Brain pericyte (primary cell): ENCODE measurements around the gene RLF.

Experiments
- DNase-seq: peaks from one replicate; pipeline ENCODE4 v3.0.0-alpha.2; 2012; ENCODE audit warnings: low read depth, low spot score

RLF gene

DNA sequence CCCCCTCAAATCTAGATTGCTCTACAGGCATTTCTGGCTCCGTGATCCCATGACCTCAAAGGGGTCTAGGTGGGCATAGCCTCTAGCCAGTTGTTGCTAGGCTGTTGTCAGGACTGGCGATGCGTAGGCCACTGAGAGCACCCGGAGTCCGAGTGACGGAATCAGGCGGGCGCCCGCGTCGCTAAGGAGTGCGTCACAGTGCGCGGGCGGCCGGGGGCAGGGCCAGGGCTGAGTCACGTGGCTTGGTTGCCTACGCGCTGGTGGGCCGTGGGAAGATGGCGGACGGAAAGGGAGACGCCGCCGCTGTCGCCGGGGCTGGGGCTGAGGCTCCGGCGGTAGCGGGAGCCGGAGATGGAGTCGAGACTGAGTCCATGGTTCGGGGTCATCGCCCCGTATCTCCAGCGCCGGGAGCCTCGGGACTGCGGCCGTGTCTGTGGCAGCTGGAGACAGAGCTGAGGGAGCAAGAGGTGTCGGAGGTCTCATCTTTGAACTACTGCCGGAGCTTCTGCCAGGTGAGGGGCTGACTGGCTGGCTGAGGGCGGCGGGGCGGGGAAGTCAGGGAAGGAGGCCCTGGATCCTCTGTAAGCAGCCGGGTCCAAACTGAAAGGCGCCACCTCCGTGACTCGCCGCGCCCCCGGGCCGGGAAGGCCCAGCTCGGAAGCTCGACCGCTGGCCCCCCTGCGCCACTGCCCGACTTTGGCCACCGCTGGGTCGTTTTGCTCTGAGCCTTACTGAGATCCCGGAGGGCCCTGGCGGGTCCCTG, at the start of gene RLF:
Gene RLF (plus strand): TSS at position 263 of the 763 bp plus-strand sequence. CDS start 13 bp downstream, at position 276.
- peak; percentile 84 for DNase-seq

- DNase-seq, result no peak
These were observed 46.8 kb upstream of the RLF start for GRCh38 chr1:40114400-40114799.

- no peak for DNase-seq
These were observed 41.1 kb upstream of the RLF start for GRCh38 chr1:40120128-40120527.

DNA sequence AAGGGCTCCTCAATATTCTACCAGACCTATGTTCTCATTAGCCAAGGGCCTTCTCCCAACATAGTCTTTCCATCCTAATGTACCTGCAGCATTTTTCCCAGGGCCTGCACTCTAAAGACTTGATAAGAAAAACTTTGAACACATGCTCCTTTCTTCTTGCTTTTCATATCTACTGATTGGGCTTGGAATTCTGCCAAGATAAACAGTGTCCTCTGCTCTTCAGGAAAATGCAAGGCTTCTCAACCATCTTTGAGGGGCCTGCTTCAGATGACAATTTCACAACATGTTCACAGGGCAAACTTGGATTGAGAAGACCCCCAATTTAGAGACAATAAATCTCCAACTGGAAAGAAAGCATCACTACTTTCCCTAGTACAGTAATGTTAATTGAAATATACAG, 38.3 kb upstream of the RLF start:
- no peak for DNase-seq

DNA sequence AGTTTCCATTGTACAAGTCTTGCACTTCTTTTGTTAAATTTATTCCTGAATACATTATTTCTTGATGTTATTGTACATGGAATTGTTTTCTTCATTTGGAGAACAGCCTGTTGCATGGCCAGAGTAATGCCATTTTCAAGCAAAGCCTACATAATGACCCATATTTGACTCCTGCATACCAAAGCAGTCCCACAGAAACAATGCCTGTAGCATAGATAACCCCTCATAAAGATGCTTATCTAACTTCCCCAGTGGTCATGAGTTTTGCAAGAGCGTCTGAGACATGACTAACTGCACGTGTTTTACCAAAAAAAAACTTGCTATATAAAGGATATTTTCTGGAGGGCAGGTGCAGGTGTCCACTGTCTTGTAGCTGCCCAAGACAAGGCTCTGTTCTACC, 30.3 kb upstream of the RLF start:
- DNase-seq, result no peak

GRCh38 chr1:40132383-40133311, 28.5 kb upstream of the RLF start:
- DNase-seq, result no peak

GRCh38 chr1:40133312-40133665, 27.9 kb upstream of the RLF start:
- no peak for DNase-seq

DNA sequence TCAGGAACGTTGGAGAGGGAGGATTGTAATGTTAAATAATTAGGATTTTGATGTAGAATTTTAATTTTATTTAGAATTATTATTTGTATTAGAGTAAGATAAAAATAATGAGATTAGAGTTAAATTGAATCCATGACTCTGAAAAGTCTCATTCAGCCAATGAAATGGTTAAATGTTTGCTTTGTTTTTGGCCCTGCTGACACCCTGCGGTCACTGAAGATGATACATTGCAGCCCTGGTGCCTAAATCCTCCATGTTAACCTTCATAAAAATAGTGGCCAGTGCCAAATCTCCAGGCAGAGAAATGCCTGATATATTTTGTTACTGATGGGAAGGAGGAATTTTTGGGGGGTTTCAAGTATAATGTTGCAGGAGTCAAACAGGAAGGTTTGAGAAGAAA, 27.3 kb upstream of the RLF start:
- DNase-seq, result no peak

- no peak for DNase-seq
These were observed 20.8 kb upstream of the RLF start for GRCh38 chr1:40140211-40140973.

GRCh38 chr1:40141878-40142535, 19.2 kb upstream of the RLF start:
- DNase-seq, result no peak

DNA sequence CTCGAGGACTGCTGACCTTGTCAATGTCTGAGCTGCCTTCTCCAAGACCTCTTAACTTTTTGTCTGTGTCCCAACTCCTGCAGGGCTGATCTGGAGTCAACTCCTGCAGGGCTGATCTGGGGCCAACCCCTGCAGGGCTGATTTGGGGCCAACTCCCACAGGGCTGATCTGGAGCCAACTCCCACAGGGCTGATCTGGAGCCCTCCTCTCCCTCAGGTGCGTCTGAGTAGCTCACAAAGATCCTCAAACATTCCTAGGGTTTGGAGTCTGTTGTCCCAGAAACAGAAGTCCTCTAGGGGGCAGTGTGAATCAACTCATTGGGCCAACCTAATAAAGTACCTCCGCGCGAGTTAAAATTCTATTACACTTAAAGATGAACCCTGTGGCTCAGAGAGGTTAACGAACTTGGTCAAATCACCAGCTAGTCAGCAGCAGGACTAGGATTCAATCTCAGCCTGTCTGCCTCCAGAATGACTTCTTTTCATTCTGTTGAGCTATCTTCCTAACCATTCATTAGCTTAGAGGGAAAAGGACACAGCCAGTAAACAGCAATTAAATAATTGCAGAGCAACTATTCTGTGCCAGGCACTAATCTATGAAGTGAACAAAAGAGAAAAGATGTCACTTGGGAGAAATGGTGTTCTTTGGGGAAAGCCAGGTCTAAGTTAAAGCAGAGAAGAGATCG, 17.2 kb upstream of the RLF start:
- DNase-seq, result no peak

GRCh38 chr1:40151457-40152079, 9.6 kb upstream of the RLF start:
- no peak for DNase-seq

DNA sequence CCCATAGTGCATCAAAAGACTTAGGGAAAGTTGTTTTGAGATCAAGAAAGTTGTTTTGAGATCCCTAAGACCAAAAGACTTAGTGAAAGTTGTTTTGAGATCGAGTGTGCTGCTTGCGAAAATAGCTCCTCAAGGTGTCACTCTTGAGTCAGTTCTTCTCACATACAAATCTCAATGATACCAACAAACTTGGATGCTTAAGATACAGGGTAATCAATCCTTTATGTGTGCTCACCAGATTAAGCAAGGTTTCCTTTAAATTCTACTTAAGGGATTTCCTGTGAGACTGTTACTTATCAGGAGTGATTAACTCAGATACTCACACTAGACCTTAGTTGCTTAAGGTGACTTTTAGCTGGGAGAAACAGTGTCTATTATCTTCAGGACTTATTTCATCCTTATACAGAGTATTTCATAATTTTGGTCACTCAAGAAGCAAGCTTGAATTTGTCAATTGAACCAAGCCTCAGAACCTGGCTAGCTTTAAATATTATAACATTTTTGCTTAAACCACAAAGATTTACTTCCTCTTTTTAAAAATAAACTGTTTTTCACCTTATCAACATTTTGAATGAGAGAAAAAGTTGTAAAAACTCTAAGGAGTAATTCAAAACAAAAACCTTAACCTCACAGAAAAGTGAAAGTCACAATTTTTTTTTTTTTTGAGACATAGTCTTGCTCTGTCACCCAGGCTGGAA, 8.0 kb upstream of the RLF start:
- DNase-seq, result no peak

GRCh38 chr1:40155135-40155534, 6.1 kb upstream of the RLF start:
- no peak for DNase-seq

DNA sequence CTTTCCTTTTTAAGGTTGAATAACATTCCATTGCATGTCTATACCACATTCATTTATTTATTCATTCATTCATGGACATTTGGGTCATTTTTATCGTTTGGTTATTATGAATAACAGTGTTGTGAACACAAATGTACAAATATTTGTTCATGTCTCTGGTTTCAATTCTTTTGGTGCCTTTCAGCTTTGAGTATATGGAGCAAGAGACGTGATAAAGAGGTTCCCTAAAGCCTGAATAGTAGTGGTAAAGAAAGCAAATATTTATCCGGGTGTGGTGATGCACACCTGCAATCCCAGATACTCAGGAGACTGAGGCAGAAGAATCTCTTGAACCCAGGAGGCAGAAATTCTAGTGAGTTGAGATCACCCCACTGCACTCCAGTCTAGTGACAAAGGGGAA, 5.3 kb upstream of the RLF start:
- no peak for DNase-seq

DNA sequence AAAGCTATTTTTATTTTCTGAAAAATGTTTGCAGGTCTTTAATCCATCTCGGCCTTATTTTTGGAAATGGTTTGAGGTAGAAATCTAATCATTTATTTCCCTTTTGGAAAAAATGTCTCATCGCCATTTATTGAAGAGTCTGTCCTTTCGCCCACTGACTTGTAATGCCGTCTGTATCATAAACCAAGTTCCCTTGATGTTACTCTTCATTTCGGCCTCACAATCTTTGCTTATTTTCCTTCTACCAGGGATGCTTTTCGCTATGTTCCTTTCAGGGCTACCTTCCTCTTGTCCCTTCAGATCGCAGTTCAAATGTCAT, 422 bp upstream of the RLF start:
- DNase-seq, result no peak

DNA sequence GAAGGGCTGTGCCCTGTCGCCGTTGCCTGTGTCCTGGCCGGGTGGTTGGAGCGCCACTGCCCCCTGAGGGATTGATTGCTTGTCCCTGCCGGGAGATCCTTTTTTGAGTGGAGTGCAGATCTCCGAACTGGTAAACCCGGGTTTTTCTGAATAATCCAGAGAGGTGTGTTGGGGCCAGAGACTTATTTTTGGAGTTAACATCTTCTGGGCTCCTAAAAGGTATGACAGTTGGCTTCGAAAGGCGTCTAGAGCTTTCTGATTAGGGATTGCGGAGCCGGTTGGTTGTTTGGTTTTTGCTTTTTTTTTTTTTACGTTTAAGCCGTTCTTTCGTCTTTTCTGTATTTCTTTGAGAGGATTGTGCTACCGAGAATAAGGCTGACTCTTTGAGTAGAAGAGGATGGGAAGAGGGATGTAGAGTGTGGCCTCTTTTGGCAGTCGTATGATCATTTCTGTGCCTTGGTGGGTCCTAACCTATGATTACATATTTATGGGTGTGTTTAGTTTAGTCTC, 756 bp downstream of the RLF start:
- DNase-seq, result no peak

GRCh38 chr1:40162753-40163441, 1.7 kb downstream of the RLF start:
- DNase-seq, result no peak

DNA sequence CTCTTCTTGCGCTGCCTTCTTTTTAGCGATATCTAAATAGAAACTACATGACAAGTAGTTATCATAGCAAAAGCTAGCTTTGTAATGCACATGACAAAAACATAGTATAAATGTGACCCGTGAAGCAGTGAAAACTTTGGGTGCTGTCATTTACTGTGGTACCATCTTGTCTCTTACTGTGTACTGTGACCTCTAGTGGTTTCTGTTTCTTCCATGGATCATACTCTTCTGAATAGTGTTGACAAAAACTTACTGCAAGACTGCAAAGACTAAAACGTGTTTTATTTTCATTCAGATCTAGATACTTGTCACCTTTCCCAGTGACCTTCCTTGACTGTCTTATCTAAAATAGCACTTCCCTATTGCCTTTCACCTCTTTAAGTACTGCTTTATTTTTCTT, 6.1 kb downstream of the RLF start:
- no peak for DNase-seq
